LoVo (cell line): ENCODE measurements around the gene PLAC8L1.
"Not testable (repeated sequence)": the region's sequence is repeated elsewhere in the genome, so short reads cannot be mapped to it uniquely, and the experiment has no call there.

Source experiments
- DNase-seq: peaks from one replicate; pipeline ENCODE4 v3.0.0-alpha.2; 2016; ENCODE audit warnings: low spot score

Gene PLAC8L1

GRCh38 chr5:146105477-146105876 lies at the start of gene PLAC8L1:
TSS of gene PLAC8L1 (minus strand) at chr5:146105577. CDS start at chr5:146104311, 1,266 bp downstream.
- no peak for DNase-seq

DNA sequence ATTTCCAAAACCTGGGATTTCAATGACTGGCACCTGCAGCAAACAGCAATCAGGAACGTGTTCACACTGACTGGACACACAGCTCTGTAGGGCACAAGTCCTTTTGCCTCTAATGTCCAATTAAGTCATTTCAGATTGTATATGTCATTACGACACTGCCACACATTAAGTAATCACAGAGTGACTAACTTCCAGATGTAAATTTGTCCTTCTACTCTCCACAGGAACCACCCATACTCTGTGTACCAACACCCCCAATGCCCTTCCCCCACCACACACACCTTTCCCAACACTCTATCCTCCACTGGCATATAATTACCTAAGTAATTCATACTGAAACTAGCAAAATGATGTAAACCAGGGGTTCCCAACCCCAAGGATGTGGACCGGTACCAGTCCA lies 46.6 kb upstream of the PLAC8L1 start:
- DNase-seq, result no peak

DNA sequence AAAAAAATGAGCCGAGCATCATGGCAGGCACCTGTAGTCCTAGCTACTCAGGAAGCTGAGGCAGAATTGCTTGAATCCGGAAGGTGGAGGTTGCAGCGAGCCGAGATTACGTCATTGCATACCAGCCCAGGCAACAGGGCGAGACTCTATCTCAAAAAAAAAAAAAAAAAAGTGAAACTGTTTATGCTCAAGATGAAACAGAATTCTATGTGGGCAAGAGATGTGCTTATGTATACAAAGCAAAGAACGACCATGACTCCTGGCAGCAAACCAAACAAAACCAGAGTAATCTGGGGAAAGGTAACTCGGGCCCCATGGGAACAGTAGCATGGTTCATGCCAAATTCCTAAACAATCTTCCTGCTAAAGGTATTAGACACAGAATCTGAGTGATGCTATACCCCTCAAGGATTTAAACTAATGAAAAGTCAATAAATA lies 32.6 kb upstream of the PLAC8L1 start:
- DNase-seq, result peak; percentile 11

- peak; percentile 30 for DNase-seq
These were observed 25.2 kb upstream of the PLAC8L1 start for GRCh38 chr5:146130440-146131045.

DNA sequence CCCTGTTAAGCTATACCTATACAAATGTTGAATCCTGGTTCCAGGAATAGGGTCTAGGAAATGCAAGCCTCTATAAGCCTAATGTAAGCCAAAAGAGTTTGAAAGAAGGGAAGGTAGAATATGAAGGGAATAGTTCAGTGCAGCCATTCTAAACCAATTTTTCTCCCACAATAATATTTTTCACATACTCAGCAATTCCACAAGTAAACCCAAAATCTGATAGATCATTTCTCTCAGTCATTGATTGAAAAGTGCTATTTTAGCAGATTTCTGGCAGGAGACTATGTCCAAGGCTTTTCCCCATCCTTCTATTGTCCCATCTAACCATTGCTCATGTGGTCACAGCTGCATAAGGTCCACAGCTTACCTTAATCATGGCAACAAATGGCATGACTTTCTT lies 20.7 kb upstream of the PLAC8L1 start:
- DNase-seq, result no peak

DNA sequence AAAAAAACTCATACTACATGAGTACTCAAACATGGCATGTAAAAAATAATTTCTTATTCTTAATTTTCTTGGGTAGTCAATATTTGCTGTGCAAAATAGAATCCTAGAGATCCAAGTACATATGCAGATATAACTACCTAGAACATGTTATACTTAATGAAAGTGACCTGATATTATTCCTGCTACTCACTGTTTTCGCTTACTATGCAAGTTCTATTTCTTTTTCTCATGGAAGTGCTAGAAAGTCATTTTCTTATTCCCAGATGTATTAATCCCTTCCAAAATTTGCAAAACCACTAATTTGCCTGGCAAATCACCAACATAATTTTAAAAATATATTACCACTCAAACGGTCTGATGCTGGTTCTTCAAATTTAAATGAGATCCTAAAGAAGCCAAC lies 19.2 kb upstream of the PLAC8L1 start:
- DNase-seq, result no peak

GRCh38 chr5:146121451-146121850 lies 16.1 kb upstream of the PLAC8L1 start:
- not testable (repeated sequence) for DNase-seq

- DNase-seq, result no peak
These were observed 12.9 kb upstream of the PLAC8L1 start for GRCh38 chr5:146118322-146118721.

- DNase-seq, result not testable (repeated sequence)
These were observed 11.8 kb upstream of the PLAC8L1 start for GRCh38 chr5:146117216-146117615.

DNA sequence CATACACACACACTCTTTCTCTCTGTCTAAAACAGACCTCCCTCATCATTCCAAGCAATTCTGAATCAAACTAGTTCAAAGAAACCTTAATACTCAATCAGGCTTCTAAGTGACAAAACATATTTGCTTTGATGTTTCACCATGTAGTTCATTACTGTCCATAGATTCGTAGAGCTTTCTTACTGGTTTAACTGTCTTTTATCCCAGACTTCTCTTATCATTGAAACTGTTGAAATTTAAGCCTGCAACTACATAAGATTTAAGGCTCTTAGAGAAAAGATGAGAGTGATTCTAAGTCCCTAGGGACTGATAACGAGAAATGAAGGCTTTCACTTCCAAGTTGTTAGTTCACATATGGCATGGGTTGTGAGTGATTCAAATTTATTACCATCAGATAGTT lies 11.0 kb upstream of the PLAC8L1 start:
- no peak for DNase-seq

DNA sequence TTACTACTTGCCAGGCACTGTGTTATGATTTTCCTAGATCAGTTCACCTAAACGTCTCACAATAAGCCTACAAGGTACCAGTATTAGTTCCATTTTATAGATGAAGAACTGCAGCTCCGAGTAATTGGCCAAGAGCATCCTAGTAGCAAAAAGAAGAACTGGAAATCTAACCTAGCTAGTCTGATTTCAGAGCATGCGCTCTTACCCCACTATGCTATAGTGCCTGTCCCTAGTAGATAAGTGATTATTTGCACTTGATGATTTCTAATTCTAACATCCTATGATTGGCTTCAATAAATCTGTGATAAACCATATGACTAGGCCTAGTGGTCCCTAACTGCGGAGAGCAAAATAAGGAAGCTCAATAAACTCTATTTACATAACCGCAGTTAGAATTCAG lies 7.1 kb upstream of the PLAC8L1 start:
- DNase-seq, result no peak

GRCh38 chr5:146111409-146111808 lies 6.0 kb upstream of the PLAC8L1 start:
- DNase-seq, result no peak

- no peak for DNase-seq
These were observed 4.0 kb upstream of the PLAC8L1 start for GRCh38 chr5:146109379-146109778.

DNA sequence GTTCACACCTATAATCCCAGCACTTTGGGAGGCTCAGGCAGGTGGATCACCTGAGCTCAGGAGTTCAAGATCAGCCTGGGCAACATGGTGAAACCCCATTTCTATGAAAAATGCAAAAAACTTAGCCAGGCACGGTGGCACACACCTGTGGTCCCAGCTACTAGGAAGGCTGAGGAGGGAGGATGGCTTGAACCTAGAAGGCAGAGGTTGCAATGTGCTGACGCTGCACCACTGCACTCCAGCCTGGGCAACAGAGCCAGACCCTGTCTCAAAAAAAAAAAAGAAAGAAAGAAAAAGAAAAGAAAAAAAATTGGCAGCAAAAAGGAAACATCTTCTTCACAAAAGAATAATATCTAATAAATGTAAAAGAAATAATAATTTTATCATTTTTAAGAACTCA lies 3.5 kb upstream of the PLAC8L1 start:
- DNase-seq, result not testable (repeated sequence)

GRCh38 chr5:146107901-146108300 lies 2.5 kb upstream of the PLAC8L1 start:
- DNase-seq, result no peak

DNA sequence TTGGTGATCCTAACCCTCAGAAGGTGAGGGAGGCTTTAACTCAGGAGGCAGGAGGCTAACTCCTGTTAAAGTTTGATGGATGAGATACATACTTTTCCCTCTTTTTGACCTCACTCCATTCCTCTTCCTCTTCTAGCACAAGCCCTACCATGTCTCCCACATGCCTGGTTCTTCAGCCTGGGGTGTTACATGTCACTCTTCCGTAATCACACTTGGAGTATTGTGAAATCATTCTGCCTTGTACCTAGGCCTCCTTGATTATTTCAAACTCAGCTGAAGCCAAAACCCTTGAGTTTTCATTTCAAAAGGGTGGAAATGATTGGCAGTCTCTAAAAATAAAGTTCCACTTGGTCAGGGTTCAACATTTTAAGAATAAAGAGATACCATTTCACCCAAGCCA lies 1.8 kb downstream of the PLAC8L1 start:
- no peak for DNase-seq

DNA sequence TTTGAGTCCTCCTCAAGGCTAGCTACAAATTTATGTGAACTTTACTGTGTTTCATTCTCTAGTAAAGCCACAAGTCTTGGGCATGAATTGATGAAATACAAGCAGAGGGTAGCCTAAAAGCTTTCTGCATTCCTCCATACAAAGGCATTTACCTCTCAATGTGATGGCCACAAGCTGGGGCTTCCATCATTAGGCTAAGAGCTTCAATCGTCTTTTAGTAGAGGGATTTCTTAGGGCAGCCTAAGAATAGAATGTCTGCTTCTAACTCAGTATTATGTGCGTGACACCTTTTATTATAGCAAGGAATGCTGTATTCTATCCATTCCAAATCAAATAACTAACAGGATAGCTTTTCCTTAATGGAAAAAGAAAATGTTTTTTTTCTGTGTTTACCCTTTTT lies 3.7 kb downstream of the PLAC8L1 start:
- no peak for DNase-seq

- no peak for DNase-seq
These were observed 7.3 kb downstream of the PLAC8L1 start for GRCh38 chr5:146098047-146098446.

DNA sequence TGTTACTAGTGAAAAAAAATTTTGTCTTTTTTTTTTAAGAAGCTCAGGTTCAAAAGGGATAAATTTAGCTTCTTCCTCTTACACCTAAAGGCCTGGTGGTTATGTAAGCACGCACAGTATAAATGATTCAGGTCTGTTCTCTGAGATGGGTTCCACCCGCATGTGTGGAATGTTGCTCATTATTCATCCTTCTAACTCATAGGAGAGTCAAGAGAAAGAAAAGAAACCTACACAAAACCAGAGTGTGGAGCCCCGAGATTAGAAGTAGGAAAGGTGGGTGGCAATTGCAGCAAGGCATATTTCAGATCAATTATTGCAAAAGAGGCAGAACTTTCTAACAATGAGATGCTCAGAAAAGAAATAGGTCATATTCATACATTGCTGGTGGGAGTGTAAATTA lies 13.5 kb downstream of the PLAC8L1 start:
- no peak for DNase-seq

- DNase-seq, result no peak
These were observed 16.1 kb downstream of the PLAC8L1 start for GRCh38 chr5:146089287-146089686.

- DNase-seq, result no peak
These were observed 17.3 kb downstream of the PLAC8L1 start for GRCh38 chr5:146088098-146088497.

GRCh38 chr5:146084376-146084775 lies 21.0 kb downstream of the PLAC8L1 start:
- no peak for DNase-seq

DNA sequence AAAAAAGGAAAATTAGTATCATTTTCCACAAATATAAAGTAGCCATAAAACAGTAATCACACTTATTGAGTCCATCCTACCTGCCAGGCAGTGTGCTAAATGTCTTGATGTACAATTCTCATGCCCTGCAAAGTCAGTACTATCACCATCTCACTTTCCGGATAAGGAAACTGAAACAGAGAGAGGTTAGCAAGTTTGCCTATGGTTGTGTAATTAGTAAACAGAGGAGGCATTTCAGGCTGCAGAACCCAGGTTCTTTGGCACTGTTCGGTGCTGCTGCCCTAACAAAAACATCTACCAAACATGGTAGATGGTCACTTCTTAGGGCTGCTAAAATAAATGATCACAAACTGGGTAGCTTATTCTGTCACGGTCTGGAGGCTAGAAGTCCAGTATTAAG lies 22.6 kb downstream of the PLAC8L1 start:
- no peak for DNase-seq

DNA sequence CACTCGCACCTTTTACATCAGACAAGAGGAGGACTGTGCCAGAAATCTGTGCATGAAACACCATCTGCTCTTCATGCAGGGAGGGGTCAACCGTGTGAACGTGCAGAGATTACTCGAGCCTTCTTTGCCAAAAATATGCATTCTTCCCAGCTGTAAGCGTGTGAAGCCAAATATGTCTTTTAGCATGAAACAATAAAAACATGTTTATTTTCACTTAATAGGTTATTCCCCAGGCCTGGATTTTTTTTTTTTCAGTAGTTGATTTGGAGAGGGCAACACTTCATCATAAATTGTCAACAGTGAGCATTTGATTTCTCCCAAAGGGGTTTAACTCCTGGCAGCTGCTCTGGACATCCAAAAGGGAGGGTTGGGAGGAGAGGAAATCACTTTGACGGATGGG lies 23.8 kb downstream of the PLAC8L1 start:
- DNase-seq, result no peak
